Bronchial epithelial cell (primary cell): ENCODE data around the gene GALNT15. TPM values are rescaled to one million over a fixed set of nuclear protein-coding genes. Genes with fewer than 3 reads are reported as not detected.
A peak's percentile ranks its signal among the peaks of the same experiment; 100 is the strongest.

Experiments used
- DNase-seq: peaks from one replicate; pipeline ENCODE4 v3.0.0-alpha.2; 2010; ENCODE audit warnings: low read depth
- FAIRE-seq: peaks from 2 replicates; lab custom pipeline; 2011; peaks lifted over from hg19 to GRCh38; lab: Jason Lieb, UNC
- H3K27me3 ChIP-seq: 2 replicates; pipeline ENCODE4 v1.5.1; 2011; ENCODE audit warnings: low read length; ENCODE audit not compliant: control insufficient read depth, insufficient read depth
- H3K36me3 ChIP-seq: 2 replicates; pipeline ENCODE4 v1.5.1; 2011; ENCODE audit warnings: low read length; ENCODE audit not compliant: control insufficient read depth, insufficient read depth
- H3K4me3 ChIP-seq: 2 replicates; pipeline ENCODE4 v1.5.1; 2011; ENCODE audit warnings: mild to moderate bottlenecking, low read depth, low read length, control low read depth
- CTCF ChIP-seq: IDR thresholded peaks from 2 replicates; pipeline ENCODE4 v1.5.1; 2011; ENCODE audit warnings: mild to moderate bottlenecking, moderate library complexity, low read length, control low read depth, inconsistent platforms; ENCODE audit not compliant: insufficient read depth, severe bottlenecking
- total RNA-seq: library from RNA; depleted of rRNA; stranded (reverse); fragments of >200 nt; gene quantifications from 2 replicates; pipeline ENCODE4 v1.2.1, GENCODE V29; 2014

The GALNT15 gene
- total RNA-seq, 1 donor from 2014 or later = 0.53 TPM

GRCh38 chr3:16174026-16174355, 489 bp upstream of the GALNT15 start:
- no peak for TF ChIP-seq CTCF
- Histone ChIP-seq H3K36me3 (no peaks in the 10 kb centered on the region), H3K4me3 (no peak overlapping the region), H3K27me3 (peaks cover 27% of the 10 kb centered on the region)
- FAIRE-seq (no peak), DNase-seq (no peak)

- no peak for FAIRE-seq
- no peak for TF ChIP-seq CTCF
- DNase-seq = no peak
Measured at GRCh38 chr3:16174976-16175901, 759 bp downstream of the GALNT15 start.

GRCh38 chr3:16176391-16177030, 2.0 kb downstream of the GALNT15 start:
- H3K36me3 ChIP-seq = no peaks in the 10 kb centered on the region
- H3K27me3 ChIP-seq = peaks cover 27% of the 10 kb centered on the region
- DNase-seq (no peak), FAIRE-seq (no peak)
- TF ChIP-seq CTCF = no peak
- no peak overlapping the region for H3K4me3 ChIP-seq

More at GRCh38 chr3:16174976-16175901, 759 bp downstream of the GALNT15 start:
- no peak overlapping the region for H3K4me3 ChIP-seq
- peaks cover 27% of the 10 kb centered on the region for H3K27me3 ChIP-seq
- no peaks in the 10 kb centered on the region for H3K36me3 ChIP-seq

GRCh38 chr3:16177382-16177781, 2.9 kb downstream of the GALNT15 start:
- DNase-seq = no peak
- Histone ChIP-seq H3K4me3 (no peak overlapping the region), H3K27me3 (peaks cover 26% of the 10 kb centered on the region), H3K36me3 (no peaks in the 10 kb centered on the region)
- no peak for TF ChIP-seq CTCF
- peak; percentile 60 for FAIRE-seq

- peak; percentile 61 for DNase-seq
- peak; percentile 86 for FAIRE-seq
- peaks cover 24% of the 10 kb centered on the region for H3K27me3 ChIP-seq
Measured at GRCh38 chr3:16177962-16178627, 3.6 kb downstream of the GALNT15 start.

More at GRCh38 chr3:16177962-16178627, 3.6 kb downstream of the GALNT15 start:
- no peaks in the 10 kb centered on the region for H3K36me3 ChIP-seq
- H3K4me3 ChIP-seq = no peak overlapping the region
- peak; percentile 100 for TF ChIP-seq CTCF
